ENCODE data around the gene LZIC.

GRCh38 chr1:9889411-9889810, 53.8 kb downstream of the LZIC start:
- no peak for TF ChIP-seq CTCF (conservative IDR thresholded peaks at IDR 0.05; ENCODE audit: low read depth, low read length)
- TF ChIP-seq EZH2 (IDR thresholded peaks at IDR 0.05; ENCODE audit: low read length, unreplicated experiment) = no peak
- no peak for TF ChIP-seq EZH2phosphoT487 (IDR thresholded peaks at IDR 0.05; ENCODE audit: borderline replicate concordance, low read length)
